ENCODE results near the gene LRIT1.

The LRIT1 gene

DNA sequence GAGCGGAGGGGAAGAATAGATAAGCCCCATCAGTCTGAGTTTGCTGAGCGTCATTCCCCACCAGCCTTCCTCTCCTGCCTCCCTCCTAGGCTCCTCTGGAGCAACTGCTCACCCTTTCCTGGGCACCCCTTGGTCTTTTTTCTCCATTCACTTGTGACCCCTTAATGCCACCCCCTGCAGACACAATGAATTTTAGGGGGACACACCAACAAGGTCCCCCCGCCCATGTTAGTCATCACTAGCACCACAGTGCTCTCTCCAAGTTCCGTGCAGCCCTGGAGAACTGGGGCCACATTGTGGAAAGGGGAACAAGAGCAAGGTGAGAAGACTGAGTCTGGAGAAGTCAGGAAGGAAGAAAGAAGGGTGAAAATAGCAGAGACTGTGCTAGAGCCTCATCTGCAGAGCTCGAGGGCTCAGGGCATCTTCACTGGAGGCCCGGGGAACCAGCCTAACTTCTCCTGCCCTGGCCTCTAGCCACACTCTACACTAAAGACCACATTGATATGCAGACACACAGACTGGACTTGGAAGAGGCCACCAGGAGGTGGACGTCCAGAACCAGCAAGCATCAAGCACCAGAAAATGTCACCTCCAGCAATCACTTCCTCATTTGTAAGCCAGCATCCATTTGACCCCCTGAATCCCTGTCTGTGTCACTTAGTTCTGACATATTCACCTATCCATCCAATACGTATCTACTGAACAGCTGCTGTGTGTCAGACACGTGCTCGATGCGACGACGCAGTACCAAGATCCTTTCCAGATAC, 21.0 kb upstream of the LRIT1 start:
- Histone ChIP-seq H3K4me3 (no peak overlapping the region), H3K4me1 (no peaks in the 10 kb centered on the region), H3K36me3 (replicated peaks) (no peaks in the 10 kb centered on the region), H3K27me3 (ENCODE audit: low read depth) (peaks cover 9% of the 10 kb centered on the region; the same call in 1 of the 2 replicates), H3K9me3 (no peaks in the 10 kb centered on the region)
- in situ Hi-C loops (cut with MboI; ENCODE audit: low sequenced_read_pairs): loop anchor here (5.0 to 25.0 kb wide), 3 partner anchors 102 to 450 kb away; no protein-coding TSS in a partner anchor
- DNase-seq (ENCODE audit: low spot score in 2 of 2): no peak

DNA sequence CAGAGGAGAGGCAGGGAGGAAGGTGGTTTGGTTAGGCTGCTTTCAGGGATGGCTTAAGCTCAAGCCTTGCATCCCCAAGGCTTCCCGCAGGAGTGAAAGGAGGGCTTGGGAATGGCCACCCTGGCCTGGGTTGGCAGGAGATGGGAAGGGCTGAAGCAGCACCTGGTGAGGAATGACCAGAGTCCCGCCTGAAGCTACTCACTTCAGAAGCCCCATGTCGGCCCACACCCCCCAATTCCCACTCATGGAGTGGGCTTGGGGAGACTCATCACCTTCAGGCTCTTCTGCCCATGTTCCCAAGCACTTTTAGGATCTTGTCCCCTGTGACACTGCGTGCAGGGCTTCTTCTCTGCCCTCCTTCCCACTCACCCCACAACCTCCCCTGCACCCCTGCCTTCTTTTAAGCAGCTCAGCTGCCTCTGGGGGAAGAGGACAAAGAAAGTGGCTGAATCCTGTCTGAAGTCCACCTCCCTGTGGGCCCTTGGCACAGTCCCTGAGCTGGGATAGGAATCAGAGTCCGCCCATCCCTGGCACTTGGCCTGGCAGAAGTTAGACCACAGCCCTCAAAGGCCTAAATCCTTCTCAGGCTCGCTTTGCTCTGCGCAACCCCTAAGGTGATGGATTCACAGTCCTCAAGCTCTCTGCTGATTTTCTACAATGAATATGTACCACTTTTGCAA, 20.0 kb upstream of the LRIT1 start:
- Histone ChIP-seq H3K4me3 (no peak overlapping the region), H3K9me3 (no peaks in the 10 kb centered on the region), H3K36me3 (replicated peaks) (no peaks in the 10 kb centered on the region), H3K27me3 (ENCODE audit: low read depth) (peaks cover 9% of the 10 kb centered on the region; the same call in 1 of the 2 replicates), H3K4me1 (no peaks in the 10 kb centered on the region)
- no peak for DNase-seq (ENCODE audit: low spot score in 2 of 2)
- in situ Hi-C loops (cut with MboI; ENCODE audit: low sequenced_read_pairs): loop anchor here (5.0 to 25.0 kb wide), 3 partner anchors 103 to 451 kb away; no protein-coding TSS in a partner anchor

DNA sequence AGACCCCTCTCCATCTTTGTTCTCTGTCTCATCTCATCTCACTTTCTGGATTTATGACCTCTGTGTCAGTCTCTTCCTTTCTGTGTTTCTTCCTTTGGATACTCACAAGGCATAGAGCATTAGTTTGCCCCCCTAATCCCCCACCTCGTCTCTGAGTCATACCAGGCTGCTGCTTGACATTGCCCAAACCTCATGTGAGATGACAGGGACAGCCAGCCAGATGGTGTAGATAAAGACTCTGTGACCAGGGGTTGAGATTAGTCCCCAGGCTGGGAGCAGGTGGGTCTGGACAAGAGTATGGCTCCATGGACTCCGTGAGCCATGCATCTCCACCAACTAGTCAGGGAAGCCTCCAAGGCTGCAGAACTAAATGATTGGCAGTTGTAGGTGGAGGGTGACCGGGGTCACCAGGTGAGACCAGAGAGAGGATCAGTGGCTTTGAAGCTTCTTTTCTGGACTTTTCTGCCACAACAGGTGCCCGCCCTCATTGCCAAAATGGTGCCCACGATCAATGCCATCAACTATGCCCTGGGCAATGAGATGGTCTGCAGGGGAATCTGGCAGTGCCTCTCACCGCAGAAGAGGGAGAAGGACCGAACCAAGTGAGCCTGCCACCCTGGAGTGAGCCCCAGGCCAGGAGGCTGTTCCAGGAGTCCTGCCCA, 16.8 kb upstream of the LRIT1 start:
- DNase-seq (ENCODE audit: low spot score in 2 of 2): no peak
- in situ Hi-C loops (cut with MboI; ENCODE audit: low sequenced_read_pairs): loop anchor here (25.0 kb wide), 1 partner anchor 454 kb away; no protein-coding TSS in a partner anchor
- Histone ChIP-seq H3K4me3 (no peak overlapping the region), H3K27me3 (ENCODE audit: low read depth) (peaks cover 2% of the 10 kb centered on the region; the same call in 1 of the 2 replicates), H3K36me3 (replicated peaks) (no peaks in the 10 kb centered on the region), H3K4me1 (no peaks in the 10 kb centered on the region), H3K9me3 (no peaks in the 10 kb centered on the region)

DNA sequence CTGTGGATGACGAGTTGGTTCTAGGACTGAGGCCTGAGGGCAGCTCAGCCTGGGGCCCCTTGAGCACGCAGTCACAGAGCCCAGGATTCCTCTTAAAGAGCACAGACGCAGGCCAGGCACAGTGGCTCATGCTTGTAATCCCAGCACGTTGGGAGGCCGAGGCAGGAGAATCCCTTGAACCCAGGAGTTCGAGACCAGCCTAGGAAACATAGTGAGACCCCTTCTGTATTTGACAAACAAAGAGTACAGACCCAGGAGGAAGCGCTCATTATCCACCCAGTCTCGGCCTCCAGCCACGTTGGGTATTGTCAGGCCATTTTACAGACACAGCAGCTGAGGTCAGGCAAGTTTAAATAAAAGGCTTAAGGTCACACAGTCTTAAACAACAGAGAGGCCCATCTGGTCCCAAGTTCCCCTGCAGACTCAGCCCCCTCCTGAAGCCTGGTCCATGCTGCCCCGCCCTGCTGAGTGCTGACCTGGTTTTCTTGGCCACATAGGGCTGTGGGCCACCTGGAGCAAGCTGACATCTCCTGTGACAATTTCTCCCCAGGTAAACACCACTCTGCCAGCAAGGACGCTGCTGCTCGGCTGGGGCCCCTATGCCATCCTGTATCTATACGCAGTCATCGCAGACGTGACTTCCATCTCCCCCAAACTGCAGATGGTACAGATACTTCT, 16.1 kb upstream of the LRIT1 start:
- Histone ChIP-seq H3K4me3 (no peak overlapping the region), H3K27me3 (ENCODE audit: low read depth) (no peaks in the 10 kb centered on the region; the same call in 1 of the 2 replicates), H3K36me3 (replicated peaks) (no peaks in the 10 kb centered on the region), H3K4me1 (no peaks in the 10 kb centered on the region), H3K9me3 (no peaks in the 10 kb centered on the region)
- DNase-seq (ENCODE audit: low spot score in 2 of 2): no peak
- in situ Hi-C loops (cut with MboI; ENCODE audit: low sequenced_read_pairs): loop anchor here (25.0 kb wide), 1 partner anchor 455 kb away; no protein-coding TSS in a partner anchor

DNA sequence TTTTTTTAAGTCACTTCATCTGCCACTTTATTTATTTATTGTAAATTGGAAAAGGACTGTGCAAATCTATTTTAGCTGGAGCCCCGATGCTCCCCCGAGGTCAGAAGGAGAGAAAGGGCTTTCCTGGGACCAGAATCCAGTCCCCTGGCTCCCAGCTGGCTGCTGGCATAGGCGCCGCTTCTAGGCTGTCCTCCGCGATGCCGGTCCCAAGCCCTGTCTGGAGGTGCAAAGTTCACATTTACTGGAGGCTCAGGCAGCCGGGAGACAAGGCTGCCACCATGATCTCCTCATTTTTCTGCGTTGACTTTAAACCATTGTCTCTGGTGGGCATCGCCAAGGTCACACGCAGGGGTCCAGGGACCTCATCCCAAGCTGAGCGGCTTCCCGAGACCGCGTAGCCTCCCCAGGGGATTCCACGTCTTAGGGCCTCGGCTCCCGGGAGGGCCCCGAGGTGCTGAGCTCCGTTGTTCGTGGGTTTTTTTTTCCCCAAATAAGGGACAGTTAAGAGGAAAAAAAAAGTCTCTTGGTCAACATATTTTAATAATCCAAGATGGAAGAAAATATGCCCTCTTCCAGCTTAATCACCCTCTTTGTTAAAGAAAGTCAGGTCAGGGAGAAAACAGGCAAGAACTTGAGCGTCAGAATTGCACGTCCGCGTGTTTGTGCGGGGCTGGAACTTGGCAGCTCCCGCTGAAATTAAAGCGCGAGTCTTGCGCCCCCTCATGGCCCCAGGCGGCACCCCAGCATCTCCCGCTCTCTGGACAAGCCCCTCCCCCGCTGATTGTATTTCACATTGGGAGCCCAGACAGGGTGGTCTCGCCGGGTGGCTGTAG, 15.4 kb upstream of the LRIT1 start:
- H3K4me1 ChIP-seq: no peaks in the 10 kb centered on the region
- in situ Hi-C loops (cut with MboI; ENCODE audit: low sequenced_read_pairs): loop anchor here (25.0 kb wide), 1 partner anchor 456 kb away; no protein-coding TSS in a partner anchor
- no peaks in the 10 kb centered on the region for H3K27me3 ChIP-seq (ENCODE audit: low read depth)
- no peaks in the 10 kb centered on the region for H3K9me3 ChIP-seq
- no peak overlapping the region for H3K4me3 ChIP-seq
- H3K36me3 ChIP-seq (replicated peaks): no peaks in the 10 kb centered on the region
- peak; percentile 7 to 82 for DNase-seq (ENCODE audit: low spot score in 2 of 2)

DNA sequence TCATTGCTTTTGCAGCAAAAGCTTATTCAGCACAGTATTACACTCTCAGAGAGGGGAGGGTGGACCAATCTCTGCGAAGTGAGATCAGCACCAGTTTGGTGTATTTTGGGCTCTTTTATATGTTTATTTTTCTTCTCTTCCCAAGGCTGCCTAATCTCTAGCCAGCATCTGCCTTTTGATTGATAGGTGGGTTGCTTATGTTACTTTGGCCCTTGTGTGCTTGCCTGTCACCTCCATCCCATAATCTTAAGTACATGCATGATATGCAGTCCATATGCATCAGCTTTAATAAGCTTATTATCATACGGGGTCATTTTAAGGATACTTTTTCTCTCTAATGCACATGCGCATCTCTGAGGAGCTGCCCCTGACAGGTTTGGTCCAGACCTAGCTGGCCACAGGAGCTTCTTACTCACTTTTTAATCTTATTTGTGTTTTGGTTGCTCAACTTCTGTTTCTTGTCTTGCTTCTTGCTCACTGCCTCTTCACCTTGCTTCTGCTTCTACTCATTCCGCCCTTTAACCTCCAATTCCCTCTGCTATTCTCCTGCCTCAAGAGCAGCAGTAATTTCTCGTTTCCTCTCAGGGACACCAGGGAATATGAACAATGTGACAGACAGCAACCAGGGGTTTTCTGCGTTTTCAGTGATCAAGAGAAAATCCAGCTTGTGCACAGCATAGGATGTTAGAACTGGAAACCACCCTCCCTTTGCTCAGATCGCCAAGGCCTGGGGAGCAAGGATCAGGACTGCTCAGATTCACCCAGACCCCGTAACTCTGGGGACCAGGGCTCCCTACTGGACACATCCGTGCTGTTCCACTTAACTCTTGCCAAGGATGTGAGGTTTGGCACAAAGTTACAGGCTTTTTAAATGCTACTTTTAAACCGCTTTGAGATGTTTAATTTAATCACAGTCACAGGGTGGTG, 13.5 kb upstream of the LRIT1 start:
- DNase-seq (ENCODE audit: low spot score in 2 of 2): no peak
- in situ Hi-C loops (cut with MboI; ENCODE audit: low sequenced_read_pairs): loop anchor here (25.0 kb wide), 1 partner anchor 457 kb away; no protein-coding TSS in a partner anchor
- no peaks in the 10 kb centered on the region for H3K4me1 ChIP-seq
- no peaks in the 10 kb centered on the region for H3K9me3 ChIP-seq
- H3K36me3 ChIP-seq (replicated peaks): no peaks in the 10 kb centered on the region
- H3K27me3 ChIP-seq (ENCODE audit: low read depth): no peaks in the 10 kb centered on the region
- no peak overlapping the region for H3K4me3 ChIP-seq

DNA sequence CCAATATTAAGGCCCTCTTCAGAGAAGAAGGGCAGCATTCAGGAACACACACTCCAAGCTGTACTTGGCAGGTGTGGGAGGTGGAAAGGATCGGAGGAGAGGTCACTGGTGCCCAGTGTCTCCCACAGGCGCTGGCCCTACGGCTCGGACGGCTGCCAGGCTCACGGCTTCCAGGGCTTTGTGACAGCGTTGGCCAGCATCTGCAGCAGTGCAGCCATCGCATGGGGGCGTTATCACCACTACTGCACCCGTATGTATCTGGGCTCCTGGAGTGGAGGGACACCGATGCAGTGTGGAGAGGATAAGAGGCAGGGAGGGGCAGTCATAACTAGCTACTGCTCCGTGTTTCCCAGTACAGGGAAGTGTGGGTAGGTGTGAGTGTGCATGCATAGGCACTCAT, 7.4 kb upstream of the LRIT1 start:
- no peak for DNase-seq (ENCODE audit: low spot score in 2 of 2)
- in situ Hi-C loops (cut with MboI; ENCODE audit: low sequenced_read_pairs): no loop called here
- no peaks in the 10 kb centered on the region for H3K36me3 ChIP-seq (replicated peaks)
- 0 out of 2 replicates have a peak, but pooled peaks cover 2% of the 10 kb centered on the region for H3K27me3 ChIP-seq (ENCODE audit: low read depth)
- H3K4me1 ChIP-seq: no peaks in the 10 kb centered on the region
- no peaks in the 10 kb centered on the region for H3K9me3 ChIP-seq
- H3K4me3 ChIP-seq: no peak overlapping the region

DNA sequence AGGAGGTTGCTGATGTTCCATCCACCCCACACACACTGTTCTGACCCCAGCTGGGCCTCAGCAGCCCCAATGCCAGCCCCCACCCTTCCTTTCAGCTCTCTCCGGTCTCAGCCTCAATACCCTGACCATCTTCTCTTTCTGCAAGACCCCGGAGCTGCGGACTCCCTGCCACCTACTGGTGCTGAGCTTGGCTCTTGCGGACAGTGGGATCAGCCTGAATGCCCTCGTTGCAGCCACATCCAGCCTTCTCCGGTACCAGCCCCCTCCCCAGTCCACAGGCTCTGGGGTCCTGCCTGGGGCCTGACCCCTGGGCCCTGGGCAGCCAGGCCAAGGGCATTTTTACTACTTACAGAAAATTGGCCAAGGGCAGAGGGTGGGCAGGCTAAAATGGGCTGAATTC, 6.2 kb upstream of the LRIT1 start:
- in situ Hi-C loops (cut with MboI; ENCODE audit: low sequenced_read_pairs): no loop called here
- Histone ChIP-seq H3K9me3 (no peaks in the 10 kb centered on the region), H3K36me3 (replicated peaks) (no peaks in the 10 kb centered on the region), H3K4me3 (no peak overlapping the region), H3K27me3 (ENCODE audit: low read depth) (0 out of 2 replicates have a peak, but pooled peaks cover 2% of the 10 kb centered on the region), H3K4me1 (no peaks in the 10 kb centered on the region)
- no peak for DNase-seq (ENCODE audit: low spot score in 2 of 2)

DNA sequence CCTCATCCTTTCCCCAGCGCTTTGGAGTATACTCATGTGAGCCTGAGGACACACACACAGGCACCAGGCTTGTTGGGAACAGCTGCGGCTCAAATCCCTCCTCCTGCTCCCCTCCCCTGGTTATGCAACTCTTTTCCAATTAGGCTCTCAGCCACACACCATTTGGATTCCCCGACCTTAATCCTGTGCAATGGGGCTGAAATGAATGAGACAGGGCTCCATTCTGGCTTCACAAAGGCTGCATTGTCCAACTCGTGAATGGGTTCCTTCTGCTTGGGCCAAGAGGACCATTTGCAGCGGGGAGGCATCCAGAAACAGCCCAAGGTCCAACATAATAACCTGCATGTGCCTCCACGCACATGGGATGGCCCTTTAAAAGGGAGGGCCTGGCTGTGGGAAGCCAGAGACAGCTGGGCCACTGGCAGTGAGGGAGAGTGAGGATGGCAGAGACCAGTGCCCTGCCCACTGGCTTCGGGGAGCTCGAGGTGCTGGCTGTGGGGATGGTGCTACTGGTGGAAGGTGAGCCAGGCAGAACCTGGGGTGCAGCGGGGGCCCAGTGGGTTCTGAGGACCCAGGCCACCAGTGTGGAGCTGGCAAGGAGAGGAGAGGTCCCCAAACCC, 3.4 kb upstream of the LRIT1 start, which contains the start of gene RGR:
Gene RGR (plus strand): TSS at position 403 of the 620 bp plus-strand sequence. CDS start 38 bp downstream, at position 441.
- in situ Hi-C loops (cut with MboI; ENCODE audit: low sequenced_read_pairs): no loop called here
- H3K4me3 ChIP-seq: no peak within 1 kb of the TSS
- H3K9me3 ChIP-seq: no peaks in the 10 kb centered on the region
- H3K4me1 ChIP-seq: no peaks in the 10 kb centered on the region
- H3K27me3 ChIP-seq (ENCODE audit: low read depth): 0 out of 2 replicates have a peak, but pooled peaks cover 2% of the 10 kb centered on the region
- peak; percentile 32 to 53 for DNase-seq (ENCODE audit: low spot score in 2 of 2)
- no peaks in the 10 kb centered on the region for H3K36me3 ChIP-seq (replicated peaks)

DNA sequence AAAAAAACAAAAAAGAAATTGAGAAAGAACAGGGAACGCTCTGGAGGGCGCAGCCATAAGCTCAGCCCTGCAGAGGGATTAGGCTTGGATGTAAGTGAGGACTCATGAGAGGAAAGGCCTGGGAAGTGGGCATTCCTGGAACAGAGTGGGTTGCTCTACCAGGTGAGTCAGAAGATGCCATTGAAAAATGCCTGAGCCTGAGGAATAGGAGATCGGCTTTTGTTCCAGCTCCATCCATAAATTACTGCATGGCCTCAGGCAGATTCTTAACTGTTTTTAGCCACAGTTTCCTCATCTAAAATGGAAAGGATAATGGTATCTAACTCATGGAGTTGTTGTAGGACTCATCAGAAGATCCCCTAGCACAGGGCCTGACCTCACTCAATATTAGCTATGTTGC, 2.4 kb upstream of the LRIT1 start:
- Histone ChIP-seq H3K9me3 (no peaks in the 10 kb centered on the region), H3K36me3 (replicated peaks) (no peaks in the 10 kb centered on the region), H3K4me3 (no peak overlapping the region), H3K27me3 (ENCODE audit: low read depth) (0 out of 2 replicates have a peak, but pooled peaks cover 2% of the 10 kb centered on the region), H3K4me1 (no peaks in the 10 kb centered on the region)
- in situ Hi-C loops (cut with MboI; ENCODE audit: low sequenced_read_pairs): no loop called here
- DNase-seq (ENCODE audit: low spot score in 2 of 2): no peak

DNA sequence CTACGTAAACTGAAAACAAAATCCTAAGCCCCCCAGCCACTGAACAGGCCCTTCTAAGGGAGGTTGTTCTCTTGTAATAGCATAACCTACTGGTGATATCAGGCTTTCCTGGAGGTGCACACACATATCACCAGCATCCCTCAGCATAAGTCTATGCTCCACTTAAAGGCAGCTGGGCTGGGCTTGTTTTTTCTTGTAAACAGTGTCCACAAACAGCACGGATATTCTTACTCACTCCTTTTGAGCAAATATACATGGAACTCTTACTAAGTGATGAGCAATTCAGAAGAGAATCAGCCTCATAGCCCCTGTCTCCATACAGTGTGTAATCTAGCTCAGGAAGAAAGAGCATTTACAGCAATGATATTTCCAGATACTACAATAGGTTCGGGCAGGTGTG, 2.4 kb downstream of the LRIT1 start:
- Histone ChIP-seq H3K9me3 (no peaks in the 10 kb centered on the region), H3K4me1 (no peaks in the 10 kb centered on the region), H3K27me3 (ENCODE audit: low read depth) (no peaks in the 10 kb centered on the region), H3K4me3 (no peak overlapping the region), H3K36me3 (replicated peaks) (no peaks in the 10 kb centered on the region)
- in situ Hi-C loops (cut with MboI; ENCODE audit: low sequenced_read_pairs): no loop called here
- no peak for DNase-seq (ENCODE audit: low spot score in 2 of 2)
